OCI-LY3 (cell line): Measurements from ENCODE around the gene CLEC2L.

Experiments used
- H2AFZ ChIP-seq: fragments of 200-600, 300-600 bp; shearing (Covaris generic); 2 replicates; pipeline ENCODE4 v1.6.0; 2014; ENCODE audit warnings: antibody characterized with exemption, low read depth, low read length
- H3K27ac ChIP-seq: fragments of 200-600, 300-600 bp; sonication (generic); 2 replicates; pipeline ENCODE4 v1.5.1; 2014; ENCODE audit warnings: mild to moderate bottlenecking, low read length, moderate library complexity, mixed read lengths
- H3K27me3 ChIP-seq: fragments of 200-600, 300-600 bp; sonication (generic); 2 replicates; pipeline ENCODE4 v1.6.1; 2014; ENCODE audit warnings: low read depth, low read length, mixed read lengths
- H3K36me3 ChIP-seq: fragments of 200-600, 300-600 bp; sonication (generic); replicated peaks from 2 replicates; pipeline ENCODE3; 2014; ENCODE audit warnings: low read depth, low read length, mixed read lengths
- H3K4me1 ChIP-seq: fragments of 300-600, 200-600 bp; sonication (generic); 2 replicates; pipeline ENCODE4 v1.6.1; 2014; ENCODE audit warnings: low read length, mixed read lengths
- H3K4me2 ChIP-seq: fragments of 200-600, 300-600 bp; sonication (generic); 2 replicates; pipeline ENCODE4 v1.6.1; 2014; ENCODE audit warnings: low read length, mixed read lengths
- H3K4me3 ChIP-seq: fragments of 300-600, 200-600 bp; sonication (generic); 2 replicates; pipeline ENCODE4 v1.5.1; 2014; ENCODE audit warnings: antibody characterized with exemption, mild to moderate bottlenecking, low read length, moderate library complexity
- H3K79me2 ChIP-seq: fragments of 300-600, 200-600 bp; shearing (Covaris generic); 2 replicates; pipeline ENCODE4 v1.6.1; 2014; ENCODE audit warnings: mild to moderate bottlenecking, low read length, mixed read lengths
- H3K9ac ChIP-seq: fragments of 300-600, 200-600 bp; shearing (Covaris generic); 2 replicates; pipeline ENCODE4 v1.6.0; 2014; ENCODE audit warnings: mild to moderate bottlenecking, low read length, moderate library complexity
- H3K9me3 ChIP-seq: fragments of 200-600, 300-600 bp; shearing (Covaris generic); 2 replicates; pipeline ENCODE4 v1.6.1; 2014; ENCODE audit warnings: low read length, mixed read lengths; ENCODE audit not compliant: insufficient read depth
- H4K20me1 ChIP-seq: fragments of 200-600, 300-600 bp; sonication (generic); 2 replicates; pipeline ENCODE4 v1.6.1; 2016; ENCODE audit warnings: low read length, mixed read lengths; ENCODE audit not compliant: insufficient read depth
- EZH2phosphoT487 ChIP-seq: fragments of 200-600 bp; shearing (Covaris generic); IDR thresholded peaks from 2 replicates; pipeline ENCODE4 v1.6.1; 2018; ENCODE audit warnings: antibody characterized with exemption, mixed run types, low read depth
- TF ChIP-seq, protein P1 (sequence below): fragments of 200-600, 300-600 bp; sonication (generic); IDR thresholded peaks from 2 replicates; pipeline ENCODE4 v1.5.1; 2014; ENCODE audit warnings: antibody characterized with exemption, low read length, low read depth

CLEC2L gene

DNA sequence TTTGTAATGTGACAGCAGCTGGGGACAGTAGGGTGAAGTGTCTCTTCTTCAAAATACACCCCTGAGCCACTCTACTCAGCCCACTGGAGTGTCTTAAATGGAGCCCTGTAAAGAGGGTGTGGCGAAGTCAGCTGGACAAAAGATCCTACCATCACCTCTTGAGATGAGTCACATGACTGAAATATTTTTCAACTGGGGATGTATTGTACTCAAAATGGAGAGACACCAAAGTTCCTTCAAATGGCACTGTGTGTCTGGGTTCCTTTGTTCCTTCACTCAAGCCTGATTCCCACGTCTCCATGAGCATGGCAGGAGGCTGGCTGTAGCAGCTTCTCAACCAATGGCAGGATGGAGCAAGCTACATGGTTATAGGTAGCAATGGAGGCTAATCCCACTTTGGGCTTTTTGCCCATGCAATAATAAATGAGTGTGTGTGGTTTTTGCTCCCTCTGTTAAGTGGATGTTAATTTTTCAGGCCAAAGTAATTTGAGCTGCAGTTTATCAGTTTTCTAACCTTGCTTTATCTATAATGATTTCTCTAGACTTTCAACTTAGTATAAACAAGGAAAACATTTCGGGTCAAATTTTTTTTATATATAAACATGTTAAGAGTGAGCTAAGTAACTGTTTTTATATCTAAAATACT, 68.2 kb downstream of the CLEC2L start:
- H3K4me2 ChIP-seq = no peak overlapping the region
- TF ChIP-seq, protein P1, sequence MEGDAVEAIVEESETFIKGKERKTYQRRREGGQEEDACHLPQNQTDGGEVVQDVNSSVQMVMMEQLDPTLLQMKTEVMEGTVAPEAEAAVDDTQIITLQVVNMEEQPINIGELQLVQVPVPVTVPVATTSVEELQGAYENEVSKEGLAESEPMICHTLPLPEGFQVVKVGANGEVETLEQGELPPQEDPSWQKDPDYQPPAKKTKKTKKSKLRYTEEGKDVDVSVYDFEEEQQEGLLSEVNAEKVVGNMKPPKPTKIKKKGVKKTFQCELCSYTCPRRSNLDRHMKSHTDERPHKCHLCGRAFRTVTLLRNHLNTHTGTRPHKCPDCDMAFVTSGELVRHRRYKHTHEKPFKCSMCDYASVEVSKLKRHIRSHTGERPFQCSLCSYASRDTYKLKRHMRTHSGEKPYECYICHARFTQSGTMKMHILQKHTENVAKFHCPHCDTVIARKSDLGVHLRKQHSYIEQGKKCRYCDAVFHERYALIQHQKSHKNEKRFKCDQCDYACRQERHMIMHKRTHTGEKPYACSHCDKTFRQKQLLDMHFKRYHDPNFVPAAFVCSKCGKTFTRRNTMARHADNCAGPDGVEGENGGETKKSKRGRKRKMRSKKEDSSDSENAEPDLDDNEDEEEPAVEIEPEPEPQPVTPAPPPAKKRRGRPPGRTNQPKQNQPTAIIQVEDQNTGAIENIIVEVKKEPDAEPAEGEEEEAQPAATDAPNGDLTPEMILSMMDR = no peak
- no peak for TF ChIP-seq EZH2phosphoT487

DNA sequence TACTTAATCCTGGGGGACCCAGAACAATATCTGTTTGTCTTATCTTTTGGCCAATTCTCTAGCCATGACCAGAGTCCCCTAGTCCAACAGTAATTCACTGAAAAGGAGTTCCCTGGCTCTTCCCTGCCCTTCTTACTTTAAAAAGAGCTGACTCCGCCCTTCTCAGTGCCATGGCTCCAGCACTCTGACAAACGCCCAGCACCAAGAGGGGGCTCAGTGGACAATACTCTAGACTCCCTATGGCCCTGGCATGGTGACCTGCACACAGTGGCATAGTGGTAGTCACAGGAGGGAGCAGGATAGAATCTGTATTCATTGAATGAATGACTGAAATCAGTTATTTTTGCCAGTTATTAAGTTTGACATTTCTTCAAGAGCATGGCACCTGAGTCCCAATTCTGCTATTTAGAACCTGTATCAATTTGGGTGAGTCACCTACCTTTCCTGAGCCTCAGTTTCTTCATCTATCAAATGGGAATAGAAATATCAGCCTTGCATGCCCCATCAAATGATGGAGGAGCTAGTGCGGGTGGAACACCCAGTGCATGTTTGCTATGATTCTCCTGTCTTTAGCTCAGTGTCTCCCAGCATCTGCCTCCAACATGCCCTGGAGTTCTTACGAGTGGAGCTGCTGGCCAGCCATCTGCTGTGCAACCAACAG, 69.4 kb downstream of the CLEC2L start:
- Histone ChIP-seq H3K4me1 (peaks cover 5% of the 10 kb centered on the region; the same call in 1 of the 2 replicates), H3K36me3 (no peaks in the 10 kb centered on the region), H3K27me3 (peaks cover 39% of the 10 kb centered on the region), H3K79me2 (no peaks in the 10 kb centered on the region), H4K20me1 (no peaks in the 10 kb centered on the region), H2AFZ (no peak overlapping the region), H3K4me2 (no peak overlapping the region), H3K9me3 (no peaks in the 10 kb centered on the region), H3K27ac (no peak overlapping the region), H3K9ac (no peak overlapping the region), H3K4me3 (no peak overlapping the region)
- TF ChIP-seq, protein P1 = no peak
- TF ChIP-seq EZH2phosphoT487 = no peak

More for the DNA sequence above, 68.2 kb downstream of the CLEC2L start:
- Histone ChIP-seq H4K20me1 (no peaks in the 10 kb centered on the region), H3K9me3 (no peaks in the 10 kb centered on the region), H3K27me3 (peaks cover 39% of the 10 kb centered on the region), H3K79me2 (no peaks in the 10 kb centered on the region), H3K9ac (no peak overlapping the region), H3K27ac (no peak overlapping the region), H3K4me1 (peaks cover 5% of the 10 kb centered on the region; the same call in 1 of the 2 replicates), H3K4me3 (no peak overlapping the region), H3K36me3 (no peaks in the 10 kb centered on the region), H2AFZ (no peak overlapping the region)

DNA sequence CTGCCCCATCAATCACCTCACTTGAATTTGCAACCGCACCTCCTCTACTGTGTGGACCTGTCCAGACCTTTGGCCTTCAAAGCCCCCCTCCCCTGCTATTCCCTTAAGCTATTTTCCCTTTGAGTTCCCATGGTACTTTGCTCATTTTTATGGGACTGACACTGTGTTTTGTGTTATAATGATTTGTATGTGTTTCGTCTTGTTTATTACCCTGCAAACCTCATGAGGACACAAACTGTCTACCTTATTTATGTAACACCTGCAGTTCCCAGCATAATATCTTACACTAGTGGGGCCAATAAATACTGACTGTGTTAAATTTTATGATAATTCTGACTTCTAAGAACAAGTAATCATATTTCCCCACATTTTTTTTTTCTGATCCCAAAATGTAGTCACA, 70.6 kb downstream of the CLEC2L start:
- Histone ChIP-seq H3K9ac (no peak overlapping the region), H3K9me3 (no peaks in the 10 kb centered on the region), H3K4me3 (no peak overlapping the region), H3K36me3 (no peaks in the 10 kb centered on the region), H3K4me2 (no peak overlapping the region), H4K20me1 (no peaks in the 10 kb centered on the region), H3K4me1 (peaks cover 5% of the 10 kb centered on the region; the same call in 1 of the 2 replicates), H3K79me2 (no peaks in the 10 kb centered on the region), H3K27me3 (peaks cover 35% of the 10 kb centered on the region), H2AFZ (no peak overlapping the region), H3K27ac (no peak overlapping the region)
- no peak for TF ChIP-seq EZH2phosphoT487
- TF ChIP-seq, protein P1 = no peak
